Hindlimb muscle (tissue), 1 donor: ENCODE results near the gene OXCT2. TPM values are rescaled to one million over a fixed set of nuclear protein-coding genes. Genes with fewer than 3 reads are reported as not detected.
A peak's percentile ranks its signal among the peaks of the same experiment; 100 is the strongest.

Experiments
- DNase-seq: peaks from one replicate; pipeline ENCODE4 v3.0.0-alpha.2; 2013
- polyA plus RNA-seq: library from polyadenylated mRNA; unstranded; fragments of 120-200 nt; gene quantifications from one replicate; pipeline ENCODE4 v1.2.1, GENCODE V29; 2013; ENCODE audit not compliant: insufficient read length

OXCT2 gene
- polyA plus RNA-seq, 1 donor: 0.37 TPM

GRCh38 chr1:39732730-39733129 is 38.4 kb downstream of the OXCT2 start:
- DNase-seq: no peak

DNA sequence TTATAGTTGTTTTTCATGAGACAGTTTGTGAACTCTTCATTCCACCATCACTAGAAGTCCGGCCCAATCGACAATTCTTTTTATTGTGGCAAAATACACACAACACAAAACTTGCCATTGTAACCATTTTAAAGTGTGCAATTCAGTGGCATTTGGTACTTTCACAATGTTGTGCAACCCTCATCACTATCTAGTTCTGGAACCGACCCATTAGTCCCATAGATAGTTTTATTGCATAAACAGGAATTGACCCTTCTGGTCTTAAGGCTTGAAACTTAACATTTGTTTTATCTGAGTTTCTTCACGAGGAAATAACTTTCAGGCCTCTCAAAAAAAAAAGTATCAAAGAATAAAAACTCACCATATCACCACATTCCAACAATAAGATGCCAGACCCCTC is 41.3 kb downstream of the OXCT2 start:
- DNase-seq: no peak

DNA sequence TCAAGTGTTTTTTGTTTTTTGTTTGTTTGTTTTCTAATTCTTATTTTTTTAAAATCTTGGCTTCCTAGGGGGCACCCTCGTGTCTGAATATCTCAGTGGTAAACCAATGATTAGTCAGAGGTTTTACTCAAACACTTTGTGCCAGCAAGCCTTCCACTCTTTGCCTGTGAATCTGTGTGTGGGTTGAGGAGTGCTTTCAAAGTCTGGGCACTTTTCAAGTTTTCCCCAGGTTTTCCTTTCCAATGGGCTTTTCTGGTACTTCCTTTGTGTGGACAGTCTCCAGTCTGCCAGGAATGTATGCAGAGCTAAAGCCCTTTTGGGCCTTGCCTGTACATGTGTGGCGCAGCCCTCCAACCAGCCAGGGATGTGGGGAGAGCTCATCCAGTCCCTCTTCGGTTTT is 42.1 kb downstream of the OXCT2 start:
- DNase-seq: no peak

- DNase-seq: no peak
These were observed 43.2 kb downstream of the OXCT2 start for GRCh38 chr1:39727932-39728317.

GRCh38 chr1:39727221-39727931 is 43.8 kb downstream of the OXCT2 start:
- DNase-seq: no peak

- DNase-seq: no peak
These were observed 44.5 kb downstream of the OXCT2 start for GRCh38 chr1:39726600-39726999.

GRCh38 chr1:39722495-39722894 is 48.7 kb downstream of the OXCT2 start:
- no peak for DNase-seq

DNA sequence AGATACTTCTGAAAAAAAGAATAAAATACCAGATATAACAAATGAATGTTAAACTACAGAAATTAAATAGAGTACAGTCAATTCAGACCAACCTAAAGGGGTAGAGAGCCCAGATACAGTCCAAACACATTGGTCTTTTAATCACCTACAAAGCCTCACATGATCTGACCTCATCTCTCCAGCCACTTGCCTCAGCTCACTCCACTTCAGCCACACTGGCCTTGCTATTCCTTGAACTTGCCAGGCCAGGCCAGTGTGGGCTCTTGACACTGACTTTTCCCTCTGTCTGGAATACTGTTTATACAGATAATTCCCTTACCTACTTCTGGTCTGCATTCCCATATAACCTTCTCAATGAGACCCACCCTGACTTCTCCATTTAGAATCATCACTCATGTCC is 49.5 kb downstream of the OXCT2 start:
- no peak for DNase-seq

DNA sequence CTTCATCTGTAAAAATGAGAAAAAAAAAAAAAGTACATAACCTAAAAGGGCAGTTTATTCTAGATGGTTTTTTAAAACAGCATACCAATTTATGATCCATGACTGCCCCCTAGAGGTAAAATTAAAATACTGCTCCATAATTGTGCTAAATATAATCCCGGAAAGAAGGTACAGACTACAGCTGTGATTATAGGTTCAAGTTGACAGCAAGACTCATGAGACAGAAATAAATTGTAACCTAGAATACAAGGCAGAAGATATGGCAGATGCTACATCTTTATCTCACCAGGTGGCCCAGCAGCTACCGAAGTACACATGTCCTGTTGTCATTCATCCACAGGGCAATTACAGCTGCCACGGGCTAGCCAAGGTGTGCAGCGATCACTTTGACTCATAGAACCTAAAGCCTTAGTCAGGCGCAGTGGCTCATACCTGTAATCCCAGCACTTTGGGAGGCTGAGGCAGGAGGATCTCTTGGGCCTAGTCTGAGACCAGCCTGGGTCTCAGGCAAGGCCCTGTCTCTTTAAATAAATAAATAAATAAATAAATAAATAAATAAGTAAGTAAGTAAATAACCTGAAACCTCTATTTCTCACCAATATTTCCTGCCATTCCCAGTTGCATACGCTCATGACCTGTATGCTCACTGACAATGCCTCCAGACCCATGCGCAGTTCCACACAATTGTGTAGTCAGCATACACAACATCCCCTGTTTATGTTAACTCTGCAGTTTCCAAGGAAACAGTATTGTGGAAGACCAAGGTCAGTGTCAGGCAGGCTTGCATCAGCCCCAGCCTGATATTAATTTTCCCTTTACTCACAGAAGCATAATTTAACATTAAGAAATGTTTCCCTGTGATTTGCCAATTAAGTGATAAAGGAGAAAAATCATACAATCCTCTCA is 50.8 kb downstream of the OXCT2 start:
- DNase-seq: peak; percentile 40

Other genes starting within 250 kb of the OXCT2 start
- 538 TPM for gene PABPC4, start 194.6 kb downstream of the OXCT2 start, polyA plus RNA-seq
- 56.8 TPM for gene HEYL, start 131.7 kb downstream of the OXCT2 start, polyA plus RNA-seq
- gene NT5C1A, start 99.2 kb downstream of the OXCT2 start, polyA plus RNA-seq: 12.8 TPM
- gene HPCAL4, start 79.9 kb downstream of the OXCT2 start, polyA plus RNA-seq: 1.8 TPM
- gene PPIE, start 32.5 kb downstream of the OXCT2 start, polyA plus RNA-seq: 41.6 TPM
- gene BMP8B, start 17.5 kb upstream of the OXCT2 start, polyA plus RNA-seq: 1.5 TPM
- 17.2 TPM for gene TRIT1, start 112.2 kb upstream of the OXCT2 start, polyA plus RNA-seq
- gene MYCL, start 130.6 kb upstream of the OXCT2 start, polyA plus RNA-seq: 2.6 TPM
- 1.2 TPM for gene MFSD2A, start 183.8 kb upstream of the OXCT2 start, polyA plus RNA-seq